GM12878 (cell line): ENCODE results near the gene DNAI7. TPM values are rescaled to one million over a fixed set of nuclear protein-coding genes. Genes with fewer than 3 reads are reported as not detected.

ENCODE experiments used
- ATAC-seq: fragments of 200-7000 bp; cut with Tn5 transposase; 3 replicates; pipeline ENCODE4 v1.9.1; 2020; ENCODE audit warnings: mild to moderate bottlenecking, moderate library complexity
- BruUV-seq: library from RNA; stranded (reverse); fragments of 400-500 nt; replicated peaks from 2 replicates; lab custom pipeline; 2021; lab: Mats Ljungman, UMichigan
- CTCF ChIA-PET: fragments of 300-600 bp; sonication (Branson Sonifier 250); formaldehyde crosslinking; extraction: SDS; loops from one replicate; lab custom pipeline; 2021; ENCODE audit warnings: inconsistent platforms; lab: Yijun Ruan, JAX
- POLR2A ChIA-PET: fragments of 350-600 bp; formaldehyde crosslinking; extraction: SDS; loops from one replicate; lab custom pipeline; 2021; ENCODE audit warnings: inconsistent platforms; lab: Charles Lee
- RAD21 ChIA-PET: fragments of 300-600 bp; sonication (Branson Sonifier 250); formaldehyde crosslinking; loops from one replicate; lab custom pipeline; 2023; ENCODE audit warnings: antibody characterized with exemption; ENCODE audit not compliant: unreplicated experiment; lab: Charles Lee
- SMC1A ChIA-PET: fragments of 300-600 bp; sonication (Branson Sonifier 250); formaldehyde crosslinking; loops from one replicate; lab custom pipeline; 2023; ENCODE audit not compliant: unreplicated experiment, uncharacterized antibody; lab: Charles Lee
- DNase-seq: peaks from one replicate; pipeline ENCODE4 v3.0.0-alpha.2; 2011; ENCODE audit warnings: low read depth, low spot score
- FAIRE-seq: peaks from 3 replicates; lab custom pipeline; 2011; peaks lifted over from hg19 to GRCh38; lab: Jason Lieb, UNC
- H2AFZ ChIP-seq: 2 replicates; pipeline ENCODE4 v1.6.0; 2011; ENCODE audit warnings: low read depth, low read length, control low read depth; ENCODE audit not compliant: control insufficient read depth
- H3K27ac ChIP-seq: 2 replicates; pipeline ENCODE4 v1.5.1; 2011; ENCODE audit warnings: control low read depth; ENCODE audit not compliant: control insufficient read depth, insufficient read depth
- H3K27me3 ChIP-seq, 2 experiments: replicated peaks in 1 of 2; 2 replicates each; pipeline versions ENCODE4 v1.6.0 to v1.6.1; 2011; ENCODE audit warnings: low read length in 1 of 2; ENCODE audit not compliant: control insufficient read depth in 2 of 2, insufficient read depth in 2 of 2
- H3K36me3 ChIP-seq, 2 experiments: 2 replicates each; pipeline ENCODE4 v1.5.1; 2011; ENCODE audit warnings: low read length in 1 of 2; ENCODE audit not compliant: control insufficient read depth in 2 of 2, insufficient read depth in 2 of 2
- H3K4me1 ChIP-seq: 2 replicates; pipeline ENCODE4 v1.6.1; 2011; ENCODE audit warnings: mild to moderate bottlenecking, low read length, moderate library complexity, mixed read lengths; ENCODE audit not compliant: control insufficient read depth, insufficient read depth
- H3K4me2 ChIP-seq: 2 replicates; pipeline ENCODE4 v1.6.0; 2011; ENCODE audit warnings: control low read depth; ENCODE audit not compliant: control insufficient read depth, insufficient read depth
- H3K4me3 ChIP-seq: fragments of 200-600 bp; sonication (generic); 2 replicates; pipeline ENCODE4 v1.5.1; 2016
- H3K79me2 ChIP-seq: 2 replicates; pipeline ENCODE4 v1.6.0; 2011; ENCODE audit warnings: low read length; ENCODE audit not compliant: control insufficient read depth, insufficient read depth
- H3K9ac ChIP-seq: 2 replicates; pipeline ENCODE4 v1.8.0; 2011; ENCODE audit warnings: low read length, control low read depth, mixed read lengths; ENCODE audit not compliant: control insufficient read depth, insufficient read depth
- H3K9me3 ChIP-seq: replicated peaks from 3 replicates; pipeline ENCODE4 v1.5.1; 2011; ENCODE audit warnings: mild to moderate bottlenecking, low read length; ENCODE audit not compliant: control insufficient read depth, insufficient read depth
- H4K20me1 ChIP-seq: 2 replicates; pipeline ENCODE4 v1.6.0; 2011; ENCODE audit not compliant: control insufficient read depth, insufficient read depth
- ASH2L ChIP-seq: fragments of 300-600, 200-600 bp; sonication (generic); IDR thresholded peaks from 2 replicates; pipeline ENCODE4 v1.6.1; 2017; ENCODE audit warnings: low read depth, mild to moderate bottlenecking, borderline replicate concordance
- CBFB ChIP-seq: IDR thresholded peaks from 2 replicates; pipeline ENCODE4 v1.6.1; 2016; ENCODE audit warnings: antibody characterized with exemption, low read depth
- CEBPB ChIP-seq, 2 experiments: fragments of 150-350 bp in 1 of 2; IDR thresholded peaks; 2 replicates each; pipeline ENCODE4 v1.6.1; 2012 to 2014; ENCODE audit warnings: low read depth in 2 of 2, low read length in 2 of 2, borderline replicate concordance in 1 of 2, inconsistent platforms in 1 of 2
- DPF2 ChIP-seq: fragments of 450-650 bp; IDR thresholded peaks from 2 replicates; pipeline ENCODE4 v1.6.1; 2017; ENCODE audit warnings: mild to moderate bottlenecking
- EED ChIP-seq: sonication (generic); IDR thresholded peaks from 2 replicates; pipeline ENCODE4 v1.6.1; 2016; ENCODE audit warnings: antibody characterized with exemption, low read depth
- EP300 ChIP-seq, 2 experiments: fragments of 150-350 bp in 1 of 2; IDR thresholded peaks; 2 replicates each; pipeline ENCODE4 v1.6.1; 2011 to 2012; ENCODE audit warnings: low read depth in 2 of 2, low read length in 2 of 2, borderline replicate concordance in 1 of 2, improper control_type of control experiment in 1 of 2, inconsistent platforms in 1 of 2; ENCODE audit not compliant: control insufficient read depth in 1 of 2
- HDAC6 ChIP-seq: fragments of 200-600 bp; sonication (generic); IDR thresholded peaks from one replicate; pipeline ENCODE4 v1.8.0; 2017; ENCODE audit warnings: antibody characterized with exemption; ENCODE audit not compliant: unreplicated experiment
- LARP7 ChIP-seq: fragments of 450-650 bp; IDR thresholded peaks from 2 replicates; pipeline ENCODE4 v1.6.1; 2017; ENCODE audit warnings: mild to moderate bottlenecking
- MEF2B ChIP-seq: fragments of 450-650 bp; IDR thresholded peaks from 2 replicates; pipeline ENCODE4 v1.6.1; 2018; ENCODE audit warnings: mild to moderate bottlenecking, moderate library complexity; ENCODE audit not compliant: partially characterized antibody, poor library complexity, severe bottlenecking
- NBN ChIP-seq: fragments of 450-650 bp; IDR thresholded peaks from 2 replicates; pipeline ENCODE4 v1.6.1; 2016
- NRF1 ChIP-seq: conservative IDR thresholded peaks from 2 replicates; pipeline ENCODE4 v1.6.1; 2011; ENCODE audit warnings: mild to moderate bottlenecking, low read depth, low read length, improper control_type of control experiment
- PAX5 ChIP-seq: IDR thresholded peaks from 2 replicates; pipeline ENCODE4 v1.6.1; 2011; ENCODE audit warnings: low read depth, low read length, borderline replicate concordance
- POU2F2 ChIP-seq: IDR thresholded peaks from 3 replicates; pipeline ENCODE4 v1.6.1; 2011; ENCODE audit warnings: low read depth, mild to moderate bottlenecking, low read length, borderline replicate concordance
- RB1 ChIP-seq: fragments of 450-650 bp; formaldehyde crosslinking; IDR thresholded peaks from 2 replicates; pipeline ENCODE4 v1.6.1; 2017; ENCODE audit warnings: mild to moderate bottlenecking, borderline replicate concordance
- SREBF2 ChIP-seq: IDR thresholded peaks from 2 replicates; pipeline ENCODE4 v1.6.1; 2012; ENCODE audit warnings: mild to moderate bottlenecking, low read length
- TCF7 ChIP-seq: IDR thresholded peaks from 2 replicates; pipeline ENCODE4 v1.6.1; 2014; ENCODE audit warnings: antibody characterized with exemption, borderline replicate concordance
- ZNF207 ChIP-seq: fragments of 450-650 bp; IDR thresholded peaks from 2 replicates; pipeline ENCODE4 v1.6.1; 2014; ENCODE audit warnings: antibody characterized with exemption, mild to moderate bottlenecking, borderline replicate concordance
- WGBS: methylation state at CpG from one replicate; pipeline ENCODE4 v1.1.6; 2016; ENCODE audit warnings: low lambda C conversion rate; ENCODE audit not compliant: insufficient replicate concordance, insufficient coverage; ENCODE audit errors: missing lambda C conversion rate; 5-methylcytosine and 5-hydroxymethylcytosine counted together
- in situ Hi-C: fragments of 300-500 bp; cut with MboI; formaldehyde crosslinking; loops from 9 replicates; pipeline ENCODE4 v1.14.3; 2018; ENCODE audit warnings: mixed read lengths
- intact Hi-C: fragments of 100-400 bp; cut with micrococcal nuclease; formaldehyde crosslinking; loops from one replicate; pipeline ENCODE4 v1.14.2; 2022; ENCODE audit not compliant: unreplicated experiment
- polyA plus RNA-seq, 11 experiments: library from polyadenylated mRNA; depleted of rRNA in 4 of 11; unstranded in 6 of 11; stranded (reverse) in 5 of 11; fragments of >200 nt; fragmentation: Nextera tagmentation in 4 of 11; fragmentation: Illumina TruSeq in 1 of 11; extraction: Ambion mirVana in 4 of 11; extraction: Trizol in 1 of 11; gene quantifications; 1 replicate in 1 of 11; 2 replicates in 10 of 11; pipeline versions ENCODE4 v1.2.1 to v1.2.3, GENCODE V29; 2011 to 2016; ENCODE audit warnings: inconsistent platforms in 2 of 11, missing spikeins in 2 of 11, low read depth in 1 of 11
- total RNA-seq, 4 experiments: library from RNA; depleted of rRNA in 3 of 4; stranded (reverse); fragments of >200 nt in 3 of 4; fragmentation: Illumina TruSeq in 1 of 4; extraction: Trizol in 1 of 4; gene quantifications; 2 replicates each; pipeline versions ENCODE4 v1.2.1 to v1.2.3, GENCODE V29; 2013 to 2021
- TF ChIP-seq, protein P1 (sequence below): IDR thresholded peaks from 2 replicates; pipeline ENCODE4 v1.6.1; 2012; ENCODE audit warnings: low read depth, low read length, improper control_type of control experiment
- TF ChIP-seq, protein P2 (sequence below): IDR thresholded peaks from 2 replicates; pipeline ENCODE4 v1.6.1; 2011; ENCODE audit warnings: low read depth, mild to moderate bottlenecking, low read length, moderate library complexity, borderline replicate concordance; ENCODE audit errors: extremely low read depth
- TF ChIP-seq, protein P3 (sequence below): IDR thresholded peaks from 2 replicates; pipeline ENCODE4 v1.6.1; 2012; ENCODE audit warnings: improper control_type of control experiment, low read depth, low read length; ENCODE audit not compliant: insufficient replicate concordance

The DNAI7 gene
- total and polyA plus RNA-seq, 10 of the 15 experiments (the other 5 are each of a cell fraction or from before 2014, with no cell fraction given) = 0.05 to 0.48 (median 0.13) TPM; not detected in 4

DNA sequence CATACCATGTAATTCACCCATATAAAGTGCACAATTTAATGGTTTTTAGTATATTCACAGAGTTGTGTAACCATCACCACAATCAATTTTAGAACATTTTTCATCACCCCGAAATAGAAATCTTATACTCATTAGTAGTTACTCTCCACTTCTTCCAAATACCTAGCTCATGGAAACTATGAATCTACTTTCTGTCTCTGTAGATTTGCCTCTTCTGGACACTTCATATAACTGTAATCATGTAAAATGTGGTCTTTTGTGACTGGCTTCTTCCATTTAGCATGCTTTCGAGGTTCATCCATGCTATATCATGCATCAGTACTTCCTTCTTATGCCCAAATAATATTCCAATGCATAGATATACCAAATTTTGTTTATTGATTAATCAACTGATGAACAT, 10.8 kb downstream of the DNAI7 start:
- FAIRE-seq (no peak), ATAC-seq (no peak), DNase-seq (no peak)
- no peak for TF ChIP-seq NBN
- TF ChIP-seq TCF7 = no peak
- TF ChIP-seq ZNF207 = no peak
- no peak for TF ChIP-seq DPF2
- TF ChIP-seq ASH2L = no peak
- TF ChIP-seq MEF2B = no peak
- TF ChIP-seq, protein P1, sequence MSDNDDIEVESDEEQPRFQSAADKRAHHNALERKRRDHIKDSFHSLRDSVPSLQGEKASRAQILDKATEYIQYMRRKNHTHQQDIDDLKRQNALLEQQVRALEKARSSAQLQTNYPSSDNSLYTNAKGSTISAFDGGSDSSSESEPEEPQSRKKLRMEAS = no peak
- no peak for TF ChIP-seq CEBPB (IDR thresholded peaks at IDR 0.05; ENCODE audit: borderline replicate concordance in 1 of 2, low read depth in 2 of 2, low read length in 2 of 2)
- no peak for TF ChIP-seq NRF1
- TF ChIP-seq, protein P2, sequence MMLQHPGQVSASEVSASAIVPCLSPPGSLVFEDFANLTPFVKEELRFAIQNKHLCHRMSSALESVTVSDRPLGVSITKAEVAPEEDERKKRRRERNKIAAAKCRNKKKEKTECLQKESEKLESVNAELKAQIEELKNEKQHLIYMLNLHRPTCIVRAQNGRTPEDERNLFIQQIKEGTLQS = no peak
- no peak for TF ChIP-seq LARP7
- TF ChIP-seq SREBF2 = no peak
- TF ChIP-seq CBFB = no peak
- TF ChIP-seq POU2F2 = no peak
- TF ChIP-seq, protein P3, sequence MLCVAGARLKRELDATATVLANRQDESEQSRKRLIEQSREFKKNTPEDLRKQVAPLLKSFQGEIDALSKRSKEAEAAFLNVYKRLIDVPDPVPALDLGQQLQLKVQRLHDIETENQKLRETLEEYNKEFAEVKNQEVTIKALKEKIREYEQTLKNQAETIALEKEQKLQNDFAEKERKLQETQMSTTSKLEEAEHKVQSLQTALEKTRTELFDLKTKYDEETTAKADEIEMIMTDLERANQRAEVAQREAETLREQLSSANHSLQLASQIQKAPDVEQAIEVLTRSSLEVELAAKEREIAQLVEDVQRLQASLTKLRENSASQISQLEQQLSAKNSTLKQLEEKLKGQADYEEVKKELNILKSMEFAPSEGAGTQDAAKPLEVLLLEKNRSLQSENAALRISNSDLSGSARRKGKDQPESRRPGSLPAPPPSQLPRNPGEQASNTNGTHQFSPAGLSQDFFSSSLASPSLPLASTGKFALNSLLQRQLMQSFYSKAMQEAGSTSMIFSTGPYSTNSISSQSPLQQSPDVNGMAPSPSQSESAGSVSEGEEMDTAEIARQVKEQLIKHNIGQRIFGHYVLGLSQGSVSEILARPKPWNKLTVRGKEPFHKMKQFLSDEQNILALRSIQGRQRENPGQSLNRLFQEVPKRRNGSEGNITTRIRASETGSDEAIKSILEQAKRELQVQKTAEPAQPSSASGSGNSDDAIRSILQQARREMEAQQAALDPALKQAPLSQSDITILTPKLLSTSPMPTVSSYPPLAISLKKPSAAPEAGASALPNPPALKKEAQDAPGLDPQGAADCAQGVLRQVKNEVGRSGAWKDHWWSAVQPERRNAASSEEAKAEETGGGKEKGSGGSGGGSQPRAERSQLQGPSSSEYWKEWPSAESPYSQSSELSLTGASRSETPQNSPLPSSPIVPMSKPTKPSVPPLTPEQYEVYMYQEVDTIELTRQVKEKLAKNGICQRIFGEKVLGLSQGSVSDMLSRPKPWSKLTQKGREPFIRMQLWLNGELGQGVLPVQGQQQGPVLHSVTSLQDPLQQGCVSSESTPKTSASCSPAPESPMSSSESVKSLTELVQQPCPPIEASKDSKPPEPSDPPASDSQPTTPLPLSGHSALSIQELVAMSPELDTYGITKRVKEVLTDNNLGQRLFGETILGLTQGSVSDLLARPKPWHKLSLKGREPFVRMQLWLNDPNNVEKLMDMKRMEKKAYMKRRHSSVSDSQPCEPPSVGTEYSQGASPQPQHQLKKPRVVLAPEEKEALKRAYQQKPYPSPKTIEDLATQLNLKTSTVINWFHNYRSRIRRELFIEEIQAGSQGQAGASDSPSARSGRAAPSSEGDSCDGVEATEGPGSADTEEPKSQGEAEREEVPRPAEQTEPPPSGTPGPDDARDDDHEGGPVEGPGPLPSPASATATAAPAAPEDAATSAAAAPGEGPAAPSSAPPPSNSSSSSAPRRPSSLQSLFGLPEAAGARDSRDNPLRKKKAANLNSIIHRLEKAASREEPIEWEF = no peak
- TF ChIP-seq HDAC6 = no peak
- no peak for TF ChIP-seq PAX5
- no peak for TF ChIP-seq RB1
- TF ChIP-seq EP300 (IDR thresholded peaks at IDR 0.05; ENCODE audit: borderline replicate concordance in 1 of 2, control insufficient read depth in 1 of 2, low read depth in 2 of 2, low read length in 2 of 2) = no peak
- TF ChIP-seq EED = no peak
- POLR2A ChIA-PET = interaction anchor here (0.5 kb wide), 1 partner anchor 13 kb away, joined by 3 read pairs; no protein-coding TSS in a partner anchor
- CTCF ChIA-PET = interaction anchor here (0.6 to 1.6 kb wide), 3 partner anchors 11 to 330 kb away, joined by 3 to 6 read pairs (median 3); partner anchors contain the start of genes DNAI7 and ETFRF1
- SMC1A ChIA-PET = interaction anchor here (0.7 to 1.8 kb wide), 4 partner anchors 11 to 1041 kb away, joined by 3 to 4 read pairs (median 3); partner anchors contain the start of genes DNAI7 and ETFRF1
- RAD21 ChIA-PET = interaction anchor here (1.4 to 1.5 kb wide), 2 partner anchors 181 to 203 kb away, joined by 4 read pairs; no protein-coding TSS in a partner anchor
- intact Hi-C loops (no loop called here), in situ Hi-C loops (no loop called here)
- Histone ChIP-seq H4K20me1 (no peaks in the 10 kb centered on the region), H3K27me3 (no peaks in the 10 kb centered on the region), H3K36me3 (no peaks in the 10 kb centered on the region), H3K4me3 (no peak overlapping the region), H2AFZ (no peak overlapping the region), H3K79me2 (no peaks in the 10 kb centered on the region), H3K9me3 (no peaks in the 10 kb centered on the region), H3K27ac (no peak overlapping the region), H3K4me2 (no peak overlapping the region), H3K4me1 (peaks cover 10% of the 10 kb centered on the region), H3K9ac (no peak overlapping the region)
- BruUV-seq = no TSS peak
- WGBS = 13% methylated on average over 2 of the region's 2 CpGs
